Neuronal stem cell (in vitro differentiated cells): ENCODE measurements around the gene SYT5.
A peak's percentile ranks its signal among the peaks of the same experiment; 100 is the strongest.

ENCODE experiments used
- DNase-seq: peaks from one replicate; pipeline ENCODE4 v3.0.0-alpha.2; 2013; ENCODE audit warnings: low spot score
- H2AFZ ChIP-seq: one replicate; pipeline ENCODE4 v1.6.1; 2013; ENCODE audit warnings: mild to moderate bottlenecking, low read length, inconsistent platforms
- H2AK5ac ChIP-seq: 2 replicates; pipeline ENCODE4 v1.6.1; 2013; ENCODE audit warnings: low read depth, mild to moderate bottlenecking, inconsistent platforms, low read length, moderate library complexity, mixed read lengths
- H2BK120ac ChIP-seq: 2 replicates; pipeline ENCODE4 v1.6.1; 2013; ENCODE audit warnings: low read depth, mild to moderate bottlenecking, inconsistent platforms, low read length, moderate library complexity, mixed read lengths
- H2BK12ac ChIP-seq: one replicate; pipeline ENCODE4 v1.6.1; 2013; ENCODE audit warnings: low read length, inconsistent platforms
- H2BK15ac ChIP-seq: 2 replicates; pipeline ENCODE4 v1.6.1; 2013; ENCODE audit warnings: mild to moderate bottlenecking, low read length, inconsistent platforms, mixed read lengths
- H2BK5ac ChIP-seq: one replicate; pipeline ENCODE4 v1.6.1; 2013; ENCODE audit warnings: inconsistent platforms, mild to moderate bottlenecking, low read length, moderate library complexity
- H3K14ac ChIP-seq: one replicate; pipeline ENCODE4 v1.6.1; 2013; ENCODE audit warnings: low read length, inconsistent platforms
- H3K18ac ChIP-seq: 2 replicates; pipeline ENCODE4 v1.6.1; 2013; ENCODE audit warnings: low read length, inconsistent platforms
- H3K23ac ChIP-seq: 2 replicates; pipeline ENCODE4 v1.6.1; 2013; ENCODE audit warnings: low read depth, mild to moderate bottlenecking, mixed read lengths, low read length, inconsistent platforms; ENCODE audit not compliant: poor library complexity
- H3K27ac ChIP-seq: replicated peaks from 3 replicates; pipeline ENCODE4 v1.5.1; 2013; ENCODE audit warnings: low read length, inconsistent platforms
- H3K27me3 ChIP-seq, 3 experiments: 2 replicates each; pipeline ENCODE4 v1.6.1; 2013; ENCODE audit warnings: low read length in 3 of 3, mild to moderate bottlenecking in 2 of 3, inconsistent platforms in 1 of 3, low read depth in 1 of 3, mixed read lengths in 1 of 3, moderate library complexity in 1 of 3; ENCODE audit not compliant: control insufficient read depth in 3 of 3, insufficient read depth in 3 of 3
- H3K36me3 ChIP-seq, 2 donors: replicated peaks in 1 of 2; 2 replicates each; pipeline ENCODE4 v1.6.1; 2013; ENCODE audit warnings: low read length in 2 of 2; ENCODE audit not compliant: control insufficient read depth in 2 of 2, insufficient read depth in 2 of 2
- H3K4ac ChIP-seq: 2 replicates; pipeline ENCODE4 v1.6.1; 2013; ENCODE audit warnings: inconsistent platforms, mild to moderate bottlenecking, low read length, moderate library complexity
- H3K4me1 ChIP-seq, 2 donors: 1 replicate in 1 of 2; 2 replicates in 1 of 2; pipeline ENCODE4 v1.6.1; 2013; ENCODE audit warnings: low read length in 2 of 2, low read depth in 1 of 2; ENCODE audit not compliant: control insufficient read depth in 2 of 2, insufficient read depth in 1 of 2
- H3K4me2 ChIP-seq: one replicate; pipeline ENCODE4 v1.6.1; 2013; ENCODE audit warnings: mild to moderate bottlenecking, low read length, inconsistent platforms; ENCODE audit not compliant: insufficient read depth, poor library complexity, severe bottlenecking
- H3K4me3 ChIP-seq, 2 donors: 2 replicates each; pipeline ENCODE4 v1.5.1; 2013; ENCODE audit warnings: low read length in 2 of 2, mild to moderate bottlenecking in 2 of 2, inconsistent platforms in 1 of 2, moderate library complexity in 1 of 2
- H3K79me1 ChIP-seq: one replicate; pipeline ENCODE4 v1.6.1; 2013; ENCODE audit warnings: low read depth, mild to moderate bottlenecking, inconsistent platforms, low read length, moderate library complexity
- H3K9ac ChIP-seq: one replicate; pipeline ENCODE4 v1.6.1; 2013; ENCODE audit warnings: mild to moderate bottlenecking, low read depth, low read length, inconsistent platforms; ENCODE audit not compliant: poor library complexity
- H3K9me3 ChIP-seq, 2 donors: replicated peaks in 1 of 2; 2 replicates each; pipeline versions ENCODE3 to v1.6.1; 2013; ENCODE audit warnings: low read length in 2 of 2, mild to moderate bottlenecking in 2 of 2, inconsistent platforms in 1 of 2, low read depth in 1 of 2, mixed read lengths in 1 of 2, moderate library complexity in 1 of 2; ENCODE audit not compliant: control insufficient read depth in 2 of 2, insufficient read depth in 1 of 2
- H4K8ac ChIP-seq: one replicate; pipeline ENCODE4 v1.6.1; 2013; ENCODE audit warnings: low read depth, mild to moderate bottlenecking, inconsistent platforms, low read length, moderate library complexity
- H4K91ac ChIP-seq: one replicate; pipeline ENCODE4 v1.6.1; 2013; ENCODE audit warnings: low read length, low read depth, mild to moderate bottlenecking, inconsistent platforms; ENCODE audit not compliant: poor library complexity
- WGBS, 2 donors: extraction: QIAGEN DNeasy Blood & Tissue Kit; methylation state at CpG; one replicate each; pipeline ENCODE4 v1.1.7; 2013; ENCODE audit warnings: missing lambda C conversion rate in 2 of 2, mixed read lengths in 1 of 2; ENCODE audit not compliant: insufficient read length in 2 of 2, insufficient replicate concordance in 1 of 2; ENCODE audit errors: extremely low coverage in 2 of 2; 5-methylcytosine and 5-hydroxymethylcytosine counted together

Gene SYT5

DNA sequence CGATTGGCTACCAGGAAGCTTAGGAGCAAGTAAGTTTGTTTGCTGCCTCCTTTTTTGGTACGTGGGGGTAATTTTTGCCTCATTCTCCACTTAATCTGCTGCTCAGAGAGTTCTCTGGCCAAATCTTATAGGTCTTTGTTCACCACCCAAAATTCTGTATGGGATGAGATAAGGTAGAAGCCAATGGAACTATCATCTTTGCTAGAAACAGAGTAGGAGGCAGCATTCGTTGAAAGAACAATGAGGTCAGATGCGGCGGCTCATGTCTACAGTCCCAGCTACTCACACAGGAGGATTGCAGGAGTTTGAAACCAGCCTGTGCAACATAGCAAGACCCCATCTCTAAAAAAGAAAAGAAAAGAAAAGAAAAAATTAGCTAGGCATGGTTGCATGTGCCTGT lies 8.6 kb downstream of the SYT5 start:
- DNase-seq = no peak
- H3K9ac ChIP-seq = no peak overlapping the region
- no peak overlapping the region for H3K4ac ChIP-seq
- no CpG with 5 or more reads among the region's 5 CpGs for WGBS, 2 donors
- no peaks in the 10 kb centered on the region for H3K79me1 ChIP-seq
- peaks cover 4 to 53% (median 8%) of the 10 kb centered on the region in 3 experiments for H3K27me3 ChIP-seq
- H2BK15ac ChIP-seq = no peak overlapping the region
- no peak overlapping the region for H4K8ac ChIP-seq
- no peak overlapping the region for H2AK5ac ChIP-seq
- H3K4me1 ChIP-seq = peaks cover 6 to 7% of the 10 kb centered on the region in 2 donors
- no peak overlapping the region for H2BK5ac ChIP-seq
- no peak overlapping the region for H3K14ac ChIP-seq
- no peak overlapping the region for H3K4me2 ChIP-seq
- H3K23ac ChIP-seq = no peak overlapping the region
- H3K4me3 ChIP-seq = no peak overlapping the region
- H2BK12ac ChIP-seq = no peak overlapping the region
- H4K91ac ChIP-seq = no peak overlapping the region
- no peak overlapping the region for H3K27ac ChIP-seq
- H3K9me3 ChIP-seq = peaks cover 3 to 5% of the 10 kb centered on the region in 2 donors
- H2BK120ac ChIP-seq = no peak overlapping the region
- H2AFZ ChIP-seq = no peak overlapping the region
- no peaks in the 10 kb centered on the region for H3K36me3 ChIP-seq
- H3K18ac ChIP-seq = no peak overlapping the region

DNA sequence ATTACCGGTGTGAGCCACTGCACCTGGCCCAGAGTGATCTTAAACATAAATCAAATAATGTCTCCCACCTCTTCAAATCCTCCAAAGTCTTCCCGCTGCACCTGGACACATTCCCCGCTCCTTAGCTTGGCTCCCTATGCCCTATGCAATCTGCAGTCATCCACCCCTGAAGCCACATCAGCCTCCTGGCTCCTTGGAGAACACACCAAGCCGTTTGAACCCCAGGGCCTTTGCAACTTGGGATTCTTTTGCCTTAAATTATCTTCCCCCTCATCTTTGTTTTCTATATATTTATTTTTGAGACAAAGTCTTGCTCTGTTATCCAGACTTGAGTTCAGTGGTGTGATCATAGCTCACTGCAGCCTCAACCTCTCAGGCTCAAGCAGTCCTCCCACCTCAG lies 11.0 kb downstream of the SYT5 start:
- H3K9ac ChIP-seq = no peak overlapping the region
- no peaks in the 10 kb centered on the region for H3K9me3 ChIP-seq
- no peak overlapping the region for H3K4me3 ChIP-seq
- no peak overlapping the region for H2BK15ac ChIP-seq
- no peak overlapping the region for H3K18ac ChIP-seq
- no peaks in the 10 kb centered on the region for H3K36me3 ChIP-seq
- no peak overlapping the region for H3K23ac ChIP-seq
- H2BK5ac ChIP-seq = no peak overlapping the region
- no peak overlapping the region for H2AK5ac ChIP-seq
- H3K4me1 ChIP-seq = peaks cover 6 to 7% of the 10 kb centered on the region in 2 donors
- no peak overlapping the region for H3K4ac ChIP-seq
- no peak overlapping the region for H4K91ac ChIP-seq
- H2BK12ac ChIP-seq = no peak overlapping the region
- no peak for DNase-seq
- no peak overlapping the region for H4K8ac ChIP-seq
- no peak overlapping the region for H2BK120ac ChIP-seq
- no peak overlapping the region for H3K27ac ChIP-seq
- H3K14ac ChIP-seq = no peak overlapping the region
- no peak overlapping the region for H2AFZ ChIP-seq
- no peaks in the 10 kb centered on the region for H3K79me1 ChIP-seq
- no peak overlapping the region for H3K4me2 ChIP-seq
- peaks cover 4 to 34% (median 8%) of the 10 kb centered on the region in 3 experiments for H3K27me3 ChIP-seq
- no CpG with 5 or more reads among the region's 4 CpGs for WGBS, 2 donors

- H3K9ac ChIP-seq = peak within 1 kb of the TSS; percentile 45
- peaks cover 0 to 2% of the 10 kb centered on the region in 2 donors for H3K4me1 ChIP-seq
- no peak within 1 kb of the TSS for H2BK12ac ChIP-seq
- H3K36me3 ChIP-seq = no peaks in the 10 kb centered on the region
- H3K9me3 ChIP-seq = no peaks in the 10 kb centered on the region
- no CpG with 5 or more reads among the region's 33 CpGs for WGBS, 2 donors
- peak within 1 kb of the TSS; percentile 53 to 79 for H3K4me3 ChIP-seq
- no peak within 1 kb of the TSS for H2AK5ac ChIP-seq
- no peak within 1 kb of the TSS for H4K8ac ChIP-seq
- peak within 1 kb of the TSS; percentile 93 for H2AFZ ChIP-seq
- peak; percentile 98 for DNase-seq
- H3K23ac ChIP-seq = peak within 1 kb of the TSS; percentile 20
- H3K4ac ChIP-seq = no peak within 1 kb of the TSS
- H2BK120ac ChIP-seq = no peak within 1 kb of the TSS
- H3K79me1 ChIP-seq = no peaks in the 10 kb centered on the region
- peaks cover 3 to 25% (median 11%) of the 10 kb centered on the region in 3 experiments for H3K27me3 ChIP-seq
- no peak within 1 kb of the TSS for H2BK5ac ChIP-seq
- H4K91ac ChIP-seq = no peak within 1 kb of the TSS
- no peak within 1 kb of the TSS for H3K14ac ChIP-seq
- no peak within 1 kb of the TSS for H3K27ac ChIP-seq
- H2BK15ac ChIP-seq = no peak within 1 kb of the TSS
- H3K4me2 ChIP-seq = peak within 1 kb of the TSS; percentile 83
- H3K18ac ChIP-seq = no peak within 1 kb of the TSS
Observed at GRCh38 chr19:55166530-55167268, 13.4 kb downstream of the SYT5 start, which contains the start of gene DNAAF3. Gene DNAAF3 (minus strand): TSS chr19:55166613. CDS start chr19:55166413, 200 bp downstream.

DNA sequence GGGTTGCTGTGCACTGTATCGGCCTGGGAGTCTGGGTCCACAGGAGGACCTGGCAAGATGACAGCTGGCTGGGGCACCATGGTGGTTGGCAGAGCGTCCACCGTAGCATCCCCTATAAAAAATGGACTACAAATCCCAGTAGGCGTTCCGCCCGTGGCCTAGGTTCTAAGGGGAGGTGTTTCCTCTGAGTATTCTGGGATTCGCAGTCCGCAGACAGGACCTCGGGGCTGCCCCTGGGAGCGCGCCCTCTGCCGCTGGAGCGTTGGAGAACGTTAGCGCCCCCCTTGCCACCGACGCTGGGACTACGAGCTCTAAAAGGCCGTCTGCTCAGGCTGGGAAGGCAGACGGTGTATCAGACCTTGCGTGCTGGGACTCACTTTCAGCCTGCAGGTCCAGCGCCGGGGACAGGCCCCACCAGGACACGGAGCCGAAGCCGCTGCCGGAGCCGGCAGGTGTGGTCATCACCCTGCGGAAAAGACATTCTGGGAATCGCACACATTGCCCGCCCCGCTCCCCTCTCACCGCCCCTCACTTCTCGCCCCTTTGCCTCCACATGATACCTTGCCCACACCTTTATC lies 14.0 kb downstream of the SYT5 start:
- H3K14ac ChIP-seq = no peak overlapping the region
- no peak overlapping the region for H2BK12ac ChIP-seq
- no peak overlapping the region for H3K18ac ChIP-seq
- H2BK5ac ChIP-seq = no peak overlapping the region
- H2BK15ac ChIP-seq = no peak overlapping the region
- peaks cover 0 to 2% of the 10 kb centered on the region in 2 donors for H3K4me1 ChIP-seq
- no peak overlapping the region for H3K27ac ChIP-seq
- H4K8ac ChIP-seq = no peak overlapping the region
- H3K4ac ChIP-seq = no peak overlapping the region
- H3K4me2 ChIP-seq = peak overlapping the region; percentile 83
- peaks cover 6 to 25% (median 16%) of the 10 kb centered on the region in 3 experiments for H3K27me3 ChIP-seq
- H2BK120ac ChIP-seq = no peak overlapping the region
- H3K79me1 ChIP-seq = no peaks in the 10 kb centered on the region
- H3K9me3 ChIP-seq = peaks cover 0 to 1% of the 10 kb centered on the region in 2 donors
- peak overlapping the region; percentile 53 to 79 for H3K4me3 ChIP-seq
- H3K9ac ChIP-seq = peak overlapping the region; percentile 45
- H4K91ac ChIP-seq = no peak overlapping the region
- no CpG with 5 or more reads among the region's 34 CpGs for WGBS, 2 donors
- H3K36me3 ChIP-seq = no peaks in the 10 kb centered on the region
- H3K23ac ChIP-seq = peak overlapping the region; percentile 20
- H2AFZ ChIP-seq = peak overlapping the region; percentile 93
- peak; percentile 81 for DNase-seq
- H2AK5ac ChIP-seq = no peak overlapping the region
